Sigmoid colon (tissue), 4 donors: Measurements from ENCODE around the gene HUS1.

Experiments
- CTCF ChIP-seq, 4 experiments: fragments of 450-650 bp in 3 of 4; fragments of 200-600 bp in 1 of 4; IDR thresholded peaks; one replicate each; pipeline ENCODE4 v1.5.1; 2016 to 2019; ENCODE audit warnings: antibody characterized with exemption in 4 of 4, mild to moderate bottlenecking in 3 of 4, moderate library complexity in 2 of 4
- EP300 ChIP-seq, 4 donors: sonication (generic); formaldehyde crosslinking; IDR thresholded peaks; one replicate each; pipeline ENCODE4 v1.6.1; 2017; ENCODE audit warnings: antibody characterized with exemption in 4 of 4
- POLR2A ChIP-seq, 2 donors: fragments of 450-650 bp; IDR thresholded peaks; one replicate each; pipeline ENCODE4 v1.6.1; 2016; ENCODE audit warnings: antibody characterized with exemption in 2 of 2, mild to moderate bottlenecking in 2 of 2, moderate library complexity in 2 of 2
- POLR2AphosphoS5 ChIP-seq, 4 donors: sonication (generic); formaldehyde crosslinking; IDR thresholded peaks; one replicate each; pipeline ENCODE4 v1.6.1; 2017; ENCODE audit warnings: antibody characterized with exemption in 4 of 4

- TF ChIP-seq POLR2A (IDR thresholded peaks at IDR 0.05) (no peak), CTCF (IDR thresholded peaks at IDR 0.05) (no peak), POLR2AphosphoS5 (IDR thresholded peaks at IDR 0.05) (no peak), EP300 (IDR thresholded peaks at IDR 0.05) (no peak)
Observed at GRCh38 chr7:47932016-47932415, 47.4 kb downstream of the HUS1 start.
